Stimulated activated CD4-positive, alpha-beta T cell treated with anti-CD3 and anti-CD28 coated beads, Interleukin-4, amount 100 ng/mL, for 24 hours (primary cell): ENCODE results near the gene IRF5.

Source experiments
- DNase-seq: peaks from one replicate; pipeline ENCODE4 v3.0.0-alpha.2; 2020

The IRF5 gene

GRCh38 chr7:128937647-128938543, at the start of gene IRF5:
Gene IRF5, plus strand, starts transcription at chr7:128937927. Its CDS starts 4,155 bp downstream, at chr7:128942082.
- DNase-seq = no peak

GRCh38 chr7:128888039-128888755, 49.5 kb upstream of the IRF5 start:
- no peak for DNase-seq

GRCh38 chr7:128888756-128889095, 49.0 kb upstream of the IRF5 start:
- no peak for DNase-seq

GRCh38 chr7:128889121-128889520, 48.6 kb upstream of the IRF5 start:
- no peak for DNase-seq

- no peak for DNase-seq
Measured at GRCh38 chr7:128890306-128891109, 47.2 kb upstream of the IRF5 start.

- DNase-seq = no peak
Measured at GRCh38 chr7:128891110-128891941, 46.4 kb upstream of the IRF5 start.

GRCh38 chr7:128891942-128892269, 45.8 kb upstream of the IRF5 start:
- DNase-seq = no peak

- no peak for DNase-seq
Measured at GRCh38 chr7:128892521-128893250, 45.0 kb upstream of the IRF5 start.

GRCh38 chr7:128893251-128894100, 44.3 kb upstream of the IRF5 start:
- DNase-seq = no peak

- no peak for DNase-seq
Measured at GRCh38 chr7:128894101-128894440, 43.7 kb upstream of the IRF5 start.

GRCh38 chr7:128895320-128895719, 42.4 kb upstream of the IRF5 start:
- no peak for DNase-seq

- no peak for DNase-seq
Measured at GRCh38 chr7:128899392-128899791, 38.3 kb upstream of the IRF5 start.

GRCh38 chr7:128900237-128900636, 37.5 kb upstream of the IRF5 start:
- no peak for DNase-seq

- DNase-seq = no peak
Measured at GRCh38 chr7:128902761-128903585, 34.8 kb upstream of the IRF5 start.

- DNase-seq = no peak
Measured at GRCh38 chr7:128903621-128904361, 33.9 kb upstream of the IRF5 start.

GRCh38 chr7:128904381-128905197, 33.1 kb upstream of the IRF5 start:
- peak; percentile 34 for DNase-seq

- DNase-seq = no peak
Measured at GRCh38 chr7:128906001-128906765, 31.5 kb upstream of the IRF5 start.
